Measurements from ENCODE around the gene FZD10.
A peak's percentile ranks its signal among the peaks of the same experiment; 100 is the strongest.

The FZD10 gene

DNA sequence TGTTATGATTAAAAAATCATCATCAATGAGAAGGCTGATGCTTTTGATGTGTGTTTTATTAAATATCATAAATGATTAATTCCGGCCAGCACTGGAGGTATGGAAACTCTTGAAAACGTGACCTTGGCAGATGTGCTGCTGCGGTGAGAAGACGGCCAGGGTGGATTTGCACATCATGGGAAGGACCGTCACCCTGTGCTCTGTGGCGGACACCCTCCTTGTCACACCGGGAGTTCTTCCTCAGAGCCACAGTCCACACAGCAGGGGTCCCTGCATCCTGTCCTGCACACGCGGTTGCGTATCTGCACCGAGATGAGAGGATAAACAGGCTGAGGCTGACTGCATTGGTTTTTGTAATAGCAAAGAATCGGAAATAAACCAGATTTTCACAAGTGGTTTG lies 33.5 kb downstream of the FZD10 start:
- intact Hi-C loops (cut with DNase I; ENCODE audit: low total_unique reads): no loop called here
- Histone ChIP-seq H3K9me3 (no peaks in the 10 kb centered on the region), H3K36me3 (no peaks in the 10 kb centered on the region), H3K27ac (no peak overlapping the region), H3K27me3 (peaks cover 0 to 9% of the 10 kb centered on the region in 2 donors), H3K4me3 (no peak overlapping the region), H3K4me1 (no peaks in the 10 kb centered on the region)
- TF ChIP-seq, protein P1, sequence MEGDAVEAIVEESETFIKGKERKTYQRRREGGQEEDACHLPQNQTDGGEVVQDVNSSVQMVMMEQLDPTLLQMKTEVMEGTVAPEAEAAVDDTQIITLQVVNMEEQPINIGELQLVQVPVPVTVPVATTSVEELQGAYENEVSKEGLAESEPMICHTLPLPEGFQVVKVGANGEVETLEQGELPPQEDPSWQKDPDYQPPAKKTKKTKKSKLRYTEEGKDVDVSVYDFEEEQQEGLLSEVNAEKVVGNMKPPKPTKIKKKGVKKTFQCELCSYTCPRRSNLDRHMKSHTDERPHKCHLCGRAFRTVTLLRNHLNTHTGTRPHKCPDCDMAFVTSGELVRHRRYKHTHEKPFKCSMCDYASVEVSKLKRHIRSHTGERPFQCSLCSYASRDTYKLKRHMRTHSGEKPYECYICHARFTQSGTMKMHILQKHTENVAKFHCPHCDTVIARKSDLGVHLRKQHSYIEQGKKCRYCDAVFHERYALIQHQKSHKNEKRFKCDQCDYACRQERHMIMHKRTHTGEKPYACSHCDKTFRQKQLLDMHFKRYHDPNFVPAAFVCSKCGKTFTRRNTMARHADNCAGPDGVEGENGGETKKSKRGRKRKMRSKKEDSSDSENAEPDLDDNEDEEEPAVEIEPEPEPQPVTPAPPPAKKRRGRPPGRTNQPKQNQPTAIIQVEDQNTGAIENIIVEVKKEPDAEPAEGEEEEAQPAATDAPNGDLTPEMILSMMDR (IDR thresholded peaks at IDR 0.05): no peak
- DNase-seq: peak in 1 of 2 donors; percentile 20

DNA sequence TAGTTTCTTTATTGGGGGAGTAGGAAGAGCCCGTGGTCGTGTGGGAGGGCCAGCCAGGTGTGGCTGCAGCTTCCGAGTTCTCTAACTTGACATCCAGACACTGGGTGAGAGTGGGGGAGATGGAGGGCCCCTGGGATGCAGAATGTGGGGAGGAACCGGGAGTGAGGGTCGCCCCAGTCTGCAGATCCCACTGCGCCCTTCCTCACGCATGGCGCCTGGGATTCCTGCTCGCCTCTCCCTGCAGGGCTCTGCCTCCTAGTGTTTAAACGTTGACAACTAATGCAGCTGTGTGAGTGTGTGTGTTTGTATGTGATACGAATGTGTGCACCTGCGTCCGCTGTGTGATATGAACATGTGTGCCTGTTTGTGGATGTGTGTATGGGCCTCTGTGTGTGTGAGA lies 34.6 kb downstream of the FZD10 start:
- Histone ChIP-seq H3K27ac (no peak overlapping the region), H3K4me3 (no peak overlapping the region), H3K27me3 (peaks cover 0 to 9% of the 10 kb centered on the region in 2 donors), H3K36me3 (no peaks in the 10 kb centered on the region), H3K9me3 (peaks cover 0 to 10% (median 6%) of the 10 kb centered on the region in 3 donors), H3K4me1 (no peaks in the 10 kb centered on the region)
- no peak for DNase-seq
- intact Hi-C loops (cut with DNase I; ENCODE audit: low total_unique reads): no loop called here
- TF ChIP-seq, protein P1 (IDR thresholded peaks at IDR 0.05): no peak

DNA sequence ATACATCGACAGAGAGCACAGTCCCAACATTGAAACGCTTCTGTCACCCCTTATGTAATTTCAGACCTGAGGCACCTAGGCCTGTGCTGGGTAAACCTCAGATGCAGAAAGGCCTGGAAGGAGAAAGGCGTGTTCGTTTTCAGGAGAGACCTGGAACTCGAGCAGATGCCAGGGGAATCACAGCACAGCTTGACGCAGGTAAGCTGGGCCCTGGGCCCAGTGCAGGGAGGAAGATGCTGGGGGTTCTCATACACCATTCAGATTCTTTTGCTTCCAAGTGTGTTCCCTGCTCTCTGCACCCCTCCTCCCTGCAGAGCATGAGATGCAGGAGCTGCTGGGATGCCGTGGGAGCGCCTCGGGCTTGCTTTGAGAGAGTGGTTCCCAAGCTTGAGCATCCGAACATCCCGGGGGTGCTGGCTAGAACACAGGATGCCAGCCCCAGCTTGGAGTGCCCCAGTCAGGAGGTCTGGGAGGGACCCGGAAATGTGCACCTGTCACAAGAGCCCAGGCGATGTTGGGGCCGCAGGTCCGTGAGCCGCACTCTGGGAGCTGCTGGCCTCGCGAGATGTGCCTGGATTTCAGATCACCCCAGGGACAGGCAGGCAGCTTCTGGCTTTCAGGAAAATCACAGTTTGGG lies 35.9 kb downstream of the FZD10 start:
- intact Hi-C loops (cut with DNase I; ENCODE audit: low total_unique reads): no loop called here
- no peaks in the 10 kb centered on the region for H3K36me3 ChIP-seq
- TF ChIP-seq, protein P1 (IDR thresholded peaks at IDR 0.05): no peak

DNA sequence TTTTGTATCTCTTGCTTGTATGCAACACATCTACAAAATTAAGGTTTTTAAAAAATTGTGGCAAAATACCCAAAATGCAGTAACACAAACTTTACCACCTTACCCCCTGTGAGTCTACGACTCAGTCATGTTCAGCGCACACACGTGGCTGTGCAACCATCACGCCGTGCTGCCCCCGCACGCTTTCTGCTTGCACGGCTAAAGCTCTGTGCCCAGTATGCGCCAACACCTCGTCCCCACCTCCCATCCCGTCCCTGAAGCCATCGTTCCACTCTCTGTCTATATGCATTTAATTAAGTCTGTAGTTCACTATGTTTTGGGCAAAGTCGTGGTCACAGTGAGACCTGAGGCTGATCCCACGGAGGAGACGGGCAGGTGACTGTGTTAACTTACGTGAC lies 36.4 kb downstream of the FZD10 start:
- Histone ChIP-seq H3K27ac (no peak overlapping the region), H3K4me1 (no peaks in the 10 kb centered on the region), H3K9me3 (peaks cover 0 to 10% (median 6%) of the 10 kb centered on the region in 3 donors), H3K36me3 (no peaks in the 10 kb centered on the region), H3K27me3 (peaks cover 0 to 9% of the 10 kb centered on the region in 2 donors), H3K4me3 (no peak overlapping the region)
- peak in 1 of 2 donors; percentile 32 for DNase-seq
- intact Hi-C loops (cut with DNase I; ENCODE audit: low total_unique reads): no loop called here
- TF ChIP-seq, protein P1 (IDR thresholded peaks at IDR 0.05): no peak

More for the DNA sequence above, 35.9 kb downstream of the FZD10 start:
- H3K4me1 ChIP-seq: no peaks in the 10 kb centered on the region
- peaks cover 0 to 9% of the 10 kb centered on the region in 2 donors for H3K27me3 ChIP-seq
- no peak overlapping the region for H3K27ac ChIP-seq
- peaks cover 0 to 10% (median 6%) of the 10 kb centered on the region in 3 donors for H3K9me3 ChIP-seq
- H3K4me3 ChIP-seq: no peak overlapping the region
- DNase-seq: no peak

DNA sequence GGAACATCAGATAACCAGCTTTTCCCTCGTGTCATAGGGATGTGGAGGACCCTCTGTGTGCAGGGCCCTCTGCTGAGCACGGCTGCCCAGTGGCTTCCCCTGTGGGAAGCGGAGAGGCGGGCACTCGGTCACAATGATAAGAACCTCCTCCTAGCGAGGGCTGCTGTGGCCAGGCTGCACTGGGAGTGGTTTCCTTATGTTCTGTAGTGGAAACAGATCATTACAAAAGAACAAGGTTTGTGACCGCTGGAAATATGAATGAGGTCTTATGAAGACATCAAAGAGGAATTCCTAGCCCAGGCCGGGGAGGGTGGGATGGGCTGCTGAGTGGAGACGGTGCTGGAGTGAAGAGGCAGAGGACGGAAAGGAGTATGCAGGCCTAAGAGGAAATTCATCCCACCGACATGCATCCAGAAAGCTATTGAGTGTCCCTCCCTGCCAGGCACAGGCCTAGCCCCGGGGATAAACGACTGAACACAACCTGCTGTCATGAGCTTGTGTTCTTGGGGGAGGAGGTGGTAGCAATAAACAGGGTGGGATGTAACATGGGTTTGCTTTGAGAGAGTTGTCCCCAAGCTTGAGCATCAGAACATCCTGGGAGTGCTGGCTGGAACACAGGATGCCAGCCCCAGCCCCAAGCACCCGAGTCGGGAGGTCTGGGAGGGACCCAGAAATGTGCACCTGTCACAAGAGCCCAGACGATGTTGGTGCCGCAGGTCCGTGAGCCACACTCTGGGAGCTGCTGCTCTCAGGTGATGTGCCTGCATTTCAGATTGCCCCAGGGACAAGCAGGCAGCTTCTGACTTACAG lies 37.5 kb downstream of the FZD10 start:
- H3K27me3 ChIP-seq: peaks cover 0 to 7% of the 10 kb centered on the region in 2 donors
- intact Hi-C loops (cut with DNase I; ENCODE audit: low total_unique reads): no loop called here

More for the DNA sequence above, 37.5 kb downstream of the FZD10 start:
- no peak overlapping the region for H3K4me3 ChIP-seq
- TF ChIP-seq, protein P1 (IDR thresholded peaks at IDR 0.05): no peak
- no peak overlapping the region for H3K27ac ChIP-seq
- H3K9me3 ChIP-seq: peaks cover 0 to 10% (median 6%) of the 10 kb centered on the region in 3 donors
- no peaks in the 10 kb centered on the region for H3K36me3 ChIP-seq
- no peak for DNase-seq
- H3K4me1 ChIP-seq: no peaks in the 10 kb centered on the region

Measured in tibial artery (tissue), 4 donors.